GM08714 (cell line): Measurements from ENCODE around the gene FAM171A2.

Source experiments
- H3K4me3 ChIP-seq: fragments of 200-500 bp; sonication (Bioruptor generic); 2 replicates; pipeline ENCODE4 v1.5.1; 2014; ENCODE audit warnings: mild to moderate bottlenecking, low read length, inconsistent platforms
- ZNF274 ChIP-seq: IDR thresholded peaks from 2 replicates; pipeline ENCODE4 v1.6.1; 2012; ENCODE audit warnings: mild to moderate bottlenecking, low read depth, low read length

Gene FAM171A2

DNA sequence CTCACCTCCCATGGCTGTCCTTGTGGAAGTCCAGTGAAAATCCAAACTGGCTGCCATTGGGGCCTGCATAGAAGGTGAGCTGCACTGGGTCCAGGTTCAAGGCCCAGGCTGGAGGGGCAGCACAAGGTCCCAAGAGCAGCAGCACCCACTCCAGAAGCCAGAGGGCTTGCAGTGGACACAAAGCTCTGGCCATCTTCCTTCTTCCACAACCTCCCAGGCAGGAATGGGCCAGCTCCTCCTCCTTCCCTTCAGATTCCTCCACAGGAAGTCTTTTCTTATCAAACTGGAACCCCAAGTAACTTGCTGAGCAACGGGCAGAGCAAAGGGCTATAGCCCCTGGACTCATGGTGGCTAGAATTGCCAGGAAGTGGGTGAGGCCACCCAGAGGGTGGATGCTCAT lies 25.6 kb upstream of the FAM171A2 start, which contains the start of gene ITGA2B:
ITGA2B (minus strand) TSS at position 369 of the 400 bp plus-strand sequence; CDS start at position 193, 176 bp downstream.
- H3K4me3 ChIP-seq = no peak within 1 kb of the TSS
- no peak for TF ChIP-seq ZNF274

DNA sequence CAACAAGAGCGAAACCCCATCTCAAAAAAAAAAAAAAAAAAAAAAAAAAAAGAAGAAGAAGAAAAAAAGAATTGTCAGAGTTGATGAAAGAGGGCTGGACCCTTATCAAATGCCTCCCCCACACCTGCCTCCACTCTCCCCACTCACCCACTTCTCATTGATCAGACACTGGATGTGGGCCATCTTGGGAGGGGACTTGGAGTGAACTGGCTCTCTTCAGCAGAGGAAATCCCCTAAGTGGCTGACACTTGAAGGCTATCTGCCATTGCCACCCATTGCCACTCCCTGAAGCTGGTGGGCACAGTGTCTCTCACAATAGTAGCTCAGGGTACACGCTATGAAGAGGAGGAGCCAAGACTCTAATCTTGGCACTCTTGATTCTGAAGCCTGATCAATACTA lies 24.2 kb upstream of the FAM171A2 start:
- TF ChIP-seq ZNF274 = no peak
- H3K4me3 ChIP-seq = no peak overlapping the region

DNA sequence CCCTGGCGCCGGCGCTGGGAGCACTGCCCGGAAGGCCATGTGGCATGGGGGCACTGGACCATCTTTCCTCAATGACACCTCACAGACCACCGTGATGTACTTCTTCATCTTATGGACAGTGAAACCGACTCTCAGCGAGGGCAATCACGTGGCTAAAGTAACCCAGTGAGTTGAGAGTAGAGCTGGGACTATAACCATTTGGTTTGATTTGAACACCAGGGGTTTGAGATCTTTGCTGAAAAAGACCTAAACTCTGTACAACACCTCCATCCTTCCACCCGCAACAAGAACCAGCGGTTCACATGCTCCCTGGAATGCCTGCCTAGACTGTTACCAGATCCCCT lies 22.5 kb upstream of the FAM171A2 start:
- no peak for TF ChIP-seq ZNF274
- no peak overlapping the region for H3K4me3 ChIP-seq

DNA sequence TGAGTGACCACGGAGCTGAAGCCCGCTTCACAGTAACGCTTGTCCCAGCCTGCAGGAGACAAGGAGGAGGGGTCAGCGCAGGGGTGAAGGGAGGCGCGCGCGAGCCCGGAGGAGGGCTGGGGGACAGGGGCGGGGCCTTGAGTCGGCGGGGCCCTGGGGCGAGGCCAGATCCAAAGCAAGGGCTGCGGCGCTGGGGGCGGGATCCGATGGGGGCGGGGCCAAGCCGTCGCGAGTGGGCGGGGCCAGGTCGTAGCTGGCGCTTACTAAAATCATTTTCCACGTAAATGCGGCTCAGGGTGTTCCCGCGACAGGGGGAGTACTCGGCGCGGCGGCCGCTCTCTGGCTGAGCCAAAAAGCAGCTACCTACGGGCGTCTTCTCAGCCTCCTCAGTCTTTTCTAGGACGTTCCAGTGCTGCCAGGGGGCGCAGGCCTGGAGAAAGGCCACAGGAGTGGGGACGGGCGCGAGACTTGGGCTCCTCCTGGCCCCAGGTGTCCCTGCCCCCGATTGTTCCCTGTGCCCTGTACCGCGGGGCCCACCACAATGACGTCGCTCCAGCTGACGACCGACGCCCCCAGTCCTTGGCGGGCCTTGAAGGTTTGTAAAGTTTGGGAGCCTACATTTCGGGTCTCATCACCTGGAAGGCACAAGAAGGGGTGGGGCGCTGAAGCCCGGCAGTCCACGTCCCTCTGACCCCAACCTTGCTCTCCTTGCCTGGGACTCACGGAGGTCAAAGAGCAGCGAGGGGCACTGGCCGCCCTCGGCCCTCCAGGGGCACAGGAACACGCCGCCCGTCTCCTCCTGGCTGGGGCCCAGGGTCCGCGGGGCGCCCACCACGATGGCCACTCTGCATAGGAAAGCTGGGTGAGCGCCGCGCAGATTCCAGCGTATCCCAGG lies 21.9 kb upstream of the FAM171A2 start:
- H3K4me3 ChIP-seq = peak overlapping the region; percentile 38; the same call in 1 of the 2 replicates
- no peak for TF ChIP-seq ZNF274

DNA sequence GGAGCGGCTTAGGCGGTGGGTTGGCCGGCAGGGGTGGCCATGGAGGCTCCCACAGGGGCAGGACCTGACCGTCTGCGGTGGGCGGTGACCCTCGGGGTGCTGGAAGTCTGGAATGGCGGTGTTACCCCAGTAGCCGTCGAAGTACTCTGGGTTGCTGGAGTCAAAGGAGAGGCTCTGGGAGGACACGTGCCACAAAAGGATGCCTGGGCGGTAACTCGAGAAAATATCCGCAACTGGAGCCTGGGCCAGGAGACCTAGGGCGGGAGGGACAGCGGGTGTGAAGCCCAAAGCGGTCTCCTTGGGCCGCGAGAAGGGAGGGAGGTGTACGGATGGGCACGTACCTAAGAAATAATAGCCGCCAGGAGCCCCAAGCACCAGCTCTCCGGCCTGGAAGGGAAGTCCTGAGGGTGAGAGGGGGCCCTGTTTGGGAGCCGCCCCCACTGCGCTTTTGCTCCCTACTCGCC lies 21.2 kb upstream of the FAM171A2 start:
- H3K4me3 ChIP-seq = peak overlapping the region; percentile 28; the same call in 1 of the 2 replicates
- no peak for TF ChIP-seq ZNF274

DNA sequence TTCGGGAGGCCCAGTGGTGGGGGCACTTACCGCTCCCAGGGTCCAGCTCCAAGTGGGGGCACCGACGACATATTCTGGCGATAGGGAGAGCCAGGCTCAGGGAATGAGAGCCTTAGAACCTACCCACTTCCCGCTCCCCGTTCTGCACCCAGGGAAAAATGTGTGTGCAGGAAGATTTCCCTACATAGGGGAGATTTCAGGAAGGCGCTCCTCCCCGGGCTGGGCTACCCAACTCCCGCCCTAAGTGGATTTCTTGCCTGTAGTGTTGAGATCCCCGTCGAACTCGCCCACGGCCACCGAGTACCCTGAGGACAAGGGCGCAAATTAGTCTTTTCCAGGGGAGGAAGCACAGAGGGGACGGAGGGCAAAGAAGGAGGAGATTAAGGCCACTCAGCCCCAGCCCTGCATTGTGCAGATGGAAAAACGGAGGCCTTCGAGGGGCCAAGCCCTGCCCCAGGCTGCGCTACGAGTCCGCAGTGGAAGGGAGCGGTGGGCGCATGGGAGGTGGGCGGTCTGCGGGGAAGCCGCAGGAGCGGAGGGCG lies 20.7 kb upstream of the FAM171A2 start:
- no peak for TF ChIP-seq ZNF274
- no peak overlapping the region for H3K4me3 ChIP-seq

DNA sequence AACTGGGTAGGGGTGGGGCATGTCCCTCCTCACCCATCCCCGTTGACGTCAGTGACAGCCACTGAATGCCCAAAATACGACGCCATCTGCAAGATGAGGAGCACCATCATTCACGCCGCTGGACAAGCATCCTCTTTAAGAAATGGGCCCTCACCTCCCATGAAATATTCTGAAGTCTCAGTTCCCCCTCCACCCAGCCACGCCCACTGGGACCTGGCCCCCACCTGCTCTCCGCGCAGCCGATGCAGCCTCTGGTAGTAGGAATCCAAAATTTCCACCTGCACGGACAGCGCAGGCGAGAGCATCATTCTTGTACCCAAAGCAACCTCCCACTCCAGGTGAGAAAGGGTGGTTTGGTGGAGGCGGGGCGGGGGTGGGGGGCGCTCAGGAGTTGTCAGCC lies 20.2 kb upstream of the FAM171A2 start:
- H3K4me3 ChIP-seq = no peak overlapping the region
- no peak for TF ChIP-seq ZNF274

DNA sequence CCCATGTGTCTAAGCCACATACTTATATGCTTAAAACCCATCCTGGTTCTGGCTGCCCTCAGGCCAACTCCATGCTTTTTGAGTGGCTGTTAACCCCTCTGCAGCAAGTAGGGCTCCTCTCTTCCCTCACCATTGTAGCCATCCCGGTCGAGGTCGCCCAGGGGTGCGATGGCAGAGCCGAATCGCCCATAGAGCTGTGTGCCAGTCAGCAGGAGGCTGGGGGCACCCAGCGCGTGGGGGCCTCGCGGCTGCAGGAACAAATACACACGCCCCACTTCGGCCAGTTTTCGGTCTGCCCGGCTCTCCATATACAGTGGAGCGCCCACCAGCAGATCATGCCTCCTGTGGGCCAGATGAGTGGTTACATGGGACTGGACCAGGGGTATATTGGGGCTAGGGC lies 19.7 kb upstream of the FAM171A2 start:
- H3K4me3 ChIP-seq = no peak overlapping the region
- TF ChIP-seq ZNF274 = no peak

DNA sequence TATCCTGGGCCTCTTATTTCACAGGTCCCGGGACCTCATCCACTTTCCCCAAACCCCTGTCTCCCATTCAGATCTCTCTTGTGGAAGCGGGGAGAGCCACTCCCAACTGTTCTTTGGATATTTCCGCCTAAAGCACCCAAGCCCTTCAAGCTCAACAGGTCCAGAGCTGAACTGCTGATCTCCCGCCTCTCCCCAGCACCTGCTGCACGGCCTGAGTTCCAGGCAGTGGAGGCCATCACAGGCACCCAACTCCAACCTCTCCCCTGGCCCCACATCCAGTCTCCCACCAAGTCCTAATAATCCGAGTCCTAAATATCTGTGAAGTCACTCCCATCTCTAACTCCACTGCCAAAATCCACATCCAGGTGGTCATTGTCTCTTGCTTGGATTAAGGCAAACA lies 19.3 kb upstream of the FAM171A2 start:
- H3K4me3 ChIP-seq = no peak overlapping the region
- no peak for TF ChIP-seq ZNF274

DNA sequence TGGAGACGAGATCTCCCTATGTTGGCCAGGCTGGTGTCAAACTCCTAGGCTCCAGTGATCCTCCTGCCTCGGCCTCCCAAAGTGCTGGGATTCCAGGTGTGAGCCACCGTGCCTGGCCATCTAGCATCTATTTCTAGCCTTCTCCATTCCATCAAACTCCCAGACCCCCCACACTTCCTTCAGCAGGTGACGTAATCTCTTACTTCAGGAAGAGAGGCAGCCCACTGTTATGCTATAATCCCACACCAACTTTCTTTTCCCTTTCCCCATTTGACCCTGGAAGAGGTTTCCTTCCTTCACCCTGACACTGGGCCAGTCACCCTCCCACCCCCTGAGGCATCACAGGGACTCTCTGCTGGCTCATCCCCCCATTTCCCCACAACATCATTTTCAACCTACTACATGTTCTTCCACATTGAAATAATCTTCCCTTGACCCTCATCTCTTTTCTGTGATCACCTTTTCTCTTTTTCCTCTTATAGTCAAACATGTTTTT lies 18.2 kb upstream of the FAM171A2 start:
- no peak overlapping the region for H3K4me3 ChIP-seq
- no peak for TF ChIP-seq ZNF274

DNA sequence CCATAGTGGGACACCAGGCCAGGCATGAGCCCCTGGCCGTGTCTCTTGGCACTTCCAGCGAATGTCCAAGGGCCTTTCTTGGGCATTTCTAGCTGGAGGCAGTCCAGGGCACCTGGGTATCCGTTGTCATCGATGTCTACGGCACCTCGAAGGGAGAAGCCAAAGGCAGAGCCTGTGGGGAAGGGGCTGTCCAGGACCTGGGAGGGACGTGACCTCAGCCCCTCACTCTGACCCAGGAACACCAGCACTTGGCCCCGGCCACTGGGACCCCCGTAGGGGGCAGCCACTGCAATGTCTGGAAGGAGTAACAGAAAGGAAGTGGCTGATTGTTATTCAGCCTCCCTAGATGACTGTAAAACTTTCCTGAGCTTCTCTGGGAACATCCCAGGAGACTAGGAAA lies 17.1 kb upstream of the FAM171A2 start:
- TF ChIP-seq ZNF274 = no peak

DNA sequence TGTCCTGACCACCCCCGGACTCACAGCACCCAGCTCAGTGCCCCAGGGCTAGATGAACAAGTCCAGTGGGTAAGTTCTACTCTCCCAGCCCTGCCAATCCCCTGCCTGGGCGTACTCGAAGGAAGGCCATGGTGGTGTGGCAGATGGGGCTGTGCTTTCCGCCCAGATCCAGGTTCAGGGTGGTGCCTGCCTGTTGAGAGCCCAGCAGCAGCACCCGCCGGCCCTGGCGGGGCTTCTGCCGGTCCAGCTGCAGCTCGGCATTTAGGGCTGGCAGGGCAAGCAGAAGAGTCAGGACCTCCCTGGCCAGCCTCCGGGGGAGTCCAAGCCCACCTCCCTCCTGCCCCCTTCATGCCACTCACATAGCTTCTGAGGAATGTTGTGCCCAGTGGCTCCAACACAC lies 16.2 kb upstream of the FAM171A2 start:
- TF ChIP-seq ZNF274 = no peak
- H3K4me3 ChIP-seq = no peak overlapping the region

More for the DNA sequence above, 17.1 kb upstream of the FAM171A2 start:
- H3K4me3 ChIP-seq = no peak overlapping the region

DNA sequence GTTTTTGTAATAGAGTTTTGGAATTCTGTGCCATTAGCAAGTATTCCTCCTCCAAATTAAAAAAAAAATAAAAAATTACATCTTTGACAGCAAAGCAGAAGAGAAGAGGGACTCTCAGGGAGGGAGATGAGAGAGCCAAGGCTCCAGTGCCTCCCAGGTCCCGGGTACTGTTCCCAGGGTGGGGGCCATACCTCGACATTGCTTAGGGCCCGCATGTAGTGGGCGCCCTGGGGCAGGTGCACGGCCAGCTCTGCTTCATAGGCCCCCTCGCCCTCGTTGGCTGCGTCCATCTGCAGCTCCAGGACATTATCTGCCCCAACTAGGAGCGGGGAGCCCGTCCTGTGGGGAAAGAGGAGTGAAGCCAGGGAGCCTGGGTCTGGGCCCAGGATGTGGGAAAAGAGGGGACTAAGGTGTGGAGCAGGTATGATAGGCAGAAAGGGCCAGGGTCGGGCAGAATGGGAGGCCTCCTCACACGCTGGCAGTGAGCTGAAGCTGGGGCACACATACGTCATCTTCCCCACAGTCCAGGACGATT lies 14.6 kb upstream of the FAM171A2 start:
- no peak for TF ChIP-seq ZNF274
- H3K4me3 ChIP-seq = no peak overlapping the region

DNA sequence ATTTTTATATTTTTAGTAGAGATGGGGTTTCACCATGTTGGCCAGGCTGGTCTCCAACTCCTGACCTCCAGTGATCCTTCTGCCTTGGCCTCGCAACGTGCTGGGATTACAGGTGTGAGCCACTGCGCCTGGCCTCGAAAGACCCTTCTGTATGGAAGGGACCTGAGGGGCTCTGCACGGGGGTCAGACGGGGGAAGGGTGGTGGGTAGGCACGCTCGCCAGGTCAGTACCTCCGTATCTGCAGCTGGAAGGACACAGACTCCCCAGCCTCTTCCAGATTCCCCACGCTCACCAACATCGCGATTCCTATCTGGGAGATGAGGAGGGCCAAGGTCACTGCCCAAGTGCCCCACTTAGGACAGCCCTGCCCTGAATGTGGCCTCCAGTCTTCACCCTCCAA lies 13.1 kb upstream of the FAM171A2 start:
- no peak overlapping the region for H3K4me3 ChIP-seq
- no peak for TF ChIP-seq ZNF274

DNA sequence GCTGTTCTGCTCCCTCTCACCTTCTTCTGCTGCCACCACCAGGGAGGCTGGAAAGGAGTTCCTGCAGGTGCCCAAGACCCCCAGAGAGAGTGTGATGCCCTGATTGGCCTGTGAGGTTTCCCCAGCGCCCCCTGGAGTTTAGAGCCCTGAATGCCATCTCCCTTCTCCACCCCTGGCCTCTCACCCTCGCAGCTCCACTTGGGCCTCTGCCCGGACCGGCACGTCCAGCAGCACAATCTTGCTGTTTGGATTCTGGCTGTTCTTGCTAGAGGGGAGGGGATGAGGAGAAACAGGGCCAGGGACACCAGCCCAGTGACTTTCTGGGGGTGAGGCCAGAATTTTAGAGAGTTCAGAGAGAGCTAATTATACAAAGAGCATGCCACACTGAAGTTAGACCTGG lies 12.5 kb upstream of the FAM171A2 start:
- TF ChIP-seq ZNF274 = no peak
- no peak overlapping the region for H3K4me3 ChIP-seq
